HG03097 (cell line): ENCODE data around the gene UBE2R2.

ENCODE experiments used
- ATAC-seq: cut with Tn5 transposase; IDR thresholded peaks from one replicate; pipeline ENCODE4 v1.9.1; 2021; ENCODE audit not compliant: unreplicated experiment, low FRiP score

Gene UBE2R2

DNA sequence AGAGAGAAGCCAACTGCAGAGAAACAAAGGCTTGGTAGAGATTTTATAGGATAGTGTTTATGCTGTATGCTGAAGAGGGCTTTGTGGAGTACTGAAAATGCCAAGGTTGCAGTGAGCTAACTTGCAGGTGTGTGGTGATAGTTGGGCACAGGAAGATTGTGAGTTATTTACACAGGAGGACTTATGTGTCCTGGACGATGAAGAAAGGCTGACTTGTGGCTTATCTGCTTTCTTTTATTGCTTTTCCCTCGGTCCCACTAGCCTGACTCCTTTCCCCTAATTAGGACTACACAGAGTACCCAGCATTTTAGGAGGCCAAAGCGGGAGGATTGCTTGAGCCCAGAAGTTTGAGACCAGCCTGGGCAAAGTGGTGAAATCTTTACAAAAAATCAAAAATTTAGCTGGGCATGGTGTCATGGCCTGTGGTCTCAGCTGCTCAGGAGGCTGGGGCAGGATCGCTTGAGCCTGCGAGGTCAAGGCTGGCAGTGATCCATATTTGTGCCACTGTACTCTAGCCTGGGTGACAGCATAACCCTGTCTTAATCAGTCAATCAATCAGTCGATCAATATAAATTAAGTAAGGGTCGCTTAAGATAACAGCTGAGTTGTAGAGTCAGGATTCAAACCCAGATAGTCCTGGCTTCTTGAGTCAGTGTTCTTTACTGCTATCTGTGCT lies 61.9 kb downstream of the UBE2R2 start:
- ATAC-seq: no peak

DNA sequence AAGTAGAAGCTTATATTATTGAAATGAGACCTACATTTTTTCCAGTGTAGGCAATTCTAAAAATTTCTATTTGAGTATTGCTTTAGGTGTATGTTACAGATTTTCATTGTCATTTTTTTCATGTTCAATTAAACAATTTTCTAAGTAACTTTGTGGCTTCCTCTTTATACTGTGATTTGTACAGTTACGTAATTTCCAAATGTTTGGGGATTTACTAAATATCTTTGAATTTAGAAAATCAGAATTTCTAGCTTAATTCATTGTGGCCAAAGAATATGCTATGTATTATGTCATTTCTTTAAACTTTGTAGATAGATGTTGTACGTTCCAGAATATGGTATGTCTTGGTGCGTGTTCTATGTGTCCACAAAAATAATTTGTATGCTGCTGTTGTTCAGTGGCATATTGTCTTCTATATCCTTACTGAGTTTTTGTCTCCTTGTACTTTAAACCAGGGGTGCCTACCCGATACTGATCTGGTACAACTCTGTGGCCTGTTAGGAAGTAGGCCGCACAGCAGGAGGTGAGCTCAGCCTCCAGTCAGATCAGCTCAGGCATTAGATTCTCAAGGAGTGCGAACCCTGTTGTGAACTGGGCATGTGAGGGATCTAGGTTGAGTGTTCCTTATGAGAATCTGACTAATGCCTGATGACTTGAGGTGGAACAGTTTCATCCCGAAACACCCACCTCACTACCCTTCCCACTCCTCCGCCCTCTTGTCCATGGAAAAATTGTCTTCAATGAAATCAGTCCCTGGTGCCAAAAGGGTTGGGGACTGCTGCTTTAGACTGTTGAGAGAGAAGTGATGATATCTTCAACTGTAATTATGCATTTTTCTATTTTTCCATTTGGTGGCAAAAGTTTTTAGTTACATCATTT lies 63.5 kb downstream of the UBE2R2 start:
- ATAC-seq: no peak

DNA sequence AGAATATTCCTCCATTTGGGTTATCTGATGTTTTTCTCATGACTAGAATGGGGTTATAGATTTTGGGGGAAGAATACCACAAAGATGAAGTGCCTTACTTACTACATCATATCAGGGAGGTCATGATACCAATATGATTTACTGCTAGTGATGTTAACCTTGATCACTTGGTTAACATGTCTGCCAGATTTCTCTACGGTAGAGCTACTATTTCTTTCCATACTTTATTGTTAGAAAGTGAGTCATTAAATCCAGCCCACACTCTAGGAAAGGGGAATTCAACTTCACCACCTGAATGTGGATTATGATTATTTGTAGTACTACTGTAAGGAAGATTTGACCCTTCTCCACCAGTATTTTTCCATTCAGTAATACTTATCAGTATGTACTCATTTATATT lies 64.7 kb downstream of the UBE2R2 start:
- no peak for ATAC-seq

DNA sequence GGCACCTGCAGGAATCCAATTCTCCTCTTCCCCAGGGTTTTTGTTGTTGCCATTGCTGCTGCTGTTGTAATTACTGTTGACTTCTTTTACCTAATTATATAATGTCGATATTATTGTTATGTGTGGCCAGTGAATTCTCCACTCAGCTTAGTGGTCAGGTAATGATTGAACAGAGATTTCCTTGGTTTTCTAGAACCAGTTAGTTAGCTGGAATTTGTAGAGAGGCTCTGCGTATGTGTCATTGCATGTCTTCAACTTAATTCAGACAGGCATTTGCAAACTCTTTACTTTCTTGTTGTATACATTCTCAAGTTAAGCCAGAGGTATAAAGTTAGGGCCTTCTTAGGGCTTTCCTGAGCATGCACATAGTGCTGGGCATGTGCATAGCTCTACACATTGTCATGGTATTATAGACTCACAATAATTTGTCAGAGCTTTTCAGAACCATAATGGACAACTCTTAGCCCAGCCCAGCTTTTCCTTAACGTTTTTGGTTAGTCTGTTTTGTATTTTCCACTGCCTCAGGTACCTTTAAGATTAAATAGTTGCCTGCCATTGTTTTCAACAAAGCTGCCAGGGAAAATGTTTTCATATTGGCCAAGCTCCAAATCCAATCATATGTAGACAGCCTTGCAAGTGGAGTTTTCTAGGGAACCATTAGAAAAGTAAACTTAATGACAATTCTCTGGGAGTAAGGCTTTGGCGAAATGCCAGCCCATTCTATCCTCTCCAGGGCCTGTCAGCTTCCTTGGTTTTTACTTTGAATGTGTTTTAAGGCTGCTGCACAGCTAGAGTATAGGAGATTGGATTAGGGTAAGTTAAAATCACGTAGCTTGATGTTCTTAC lies 68.1 kb downstream of the UBE2R2 start:
- ATAC-seq: no peak

DNA sequence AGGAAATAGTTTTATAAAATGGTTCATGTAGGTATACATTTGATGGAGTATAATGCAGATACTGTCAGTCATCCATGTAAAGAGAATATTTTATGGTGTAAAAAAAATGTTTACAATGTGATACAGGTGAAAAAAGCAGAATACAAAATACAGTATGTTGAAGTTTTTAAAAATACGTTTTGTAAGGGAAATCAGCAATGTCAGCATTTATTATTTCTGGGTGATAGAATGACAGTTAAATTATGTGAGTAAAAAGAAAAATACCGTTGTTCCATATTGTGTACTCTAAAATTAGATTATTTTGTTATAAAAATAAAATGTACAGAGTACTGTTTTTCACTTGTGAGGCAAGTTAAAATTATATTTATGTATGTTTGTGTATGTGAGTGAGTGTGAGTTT lies 69.0 kb downstream of the UBE2R2 start:
- ATAC-seq: no peak

DNA sequence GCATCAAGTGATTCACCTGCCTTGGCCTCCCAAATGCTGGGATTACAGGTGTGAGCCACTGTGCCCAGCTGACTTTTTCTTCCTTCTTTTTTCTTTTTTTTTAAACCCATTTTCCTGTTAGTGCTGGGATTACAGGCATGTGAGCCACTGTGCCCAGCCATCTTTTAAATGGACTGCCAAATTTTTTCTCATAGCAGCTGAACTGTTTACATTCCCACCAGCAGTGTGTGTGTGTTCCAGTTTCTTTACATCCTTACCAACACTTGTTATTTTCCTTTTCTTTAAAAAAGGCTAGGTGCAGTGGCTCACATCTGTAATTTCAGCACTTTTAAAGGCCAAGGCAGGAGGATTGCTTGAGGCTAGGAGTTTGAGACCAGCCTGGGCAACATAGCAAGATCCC lies 76.9 kb downstream of the UBE2R2 start:
- ATAC-seq: no peak

DNA sequence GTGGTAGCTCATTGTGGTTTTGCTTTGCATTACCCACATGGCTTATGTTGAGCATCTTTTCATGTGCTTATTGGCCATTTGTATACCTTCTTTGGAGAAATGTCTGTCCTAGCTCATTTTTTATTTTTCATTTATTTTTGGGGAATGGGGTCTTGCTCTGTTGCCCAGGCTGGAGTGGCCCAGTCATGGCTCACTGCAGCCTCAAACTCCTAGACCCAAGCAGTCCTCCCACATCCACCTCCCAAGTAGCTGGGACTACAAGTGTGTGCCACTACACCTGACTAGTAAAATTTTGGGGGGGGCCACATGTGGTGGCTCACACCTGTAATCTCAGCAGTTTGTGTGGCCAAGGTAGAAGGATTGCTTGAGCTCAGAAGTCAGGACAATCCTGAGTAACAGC lies 77.4 kb downstream of the UBE2R2 start:
- no peak for ATAC-seq

DNA sequence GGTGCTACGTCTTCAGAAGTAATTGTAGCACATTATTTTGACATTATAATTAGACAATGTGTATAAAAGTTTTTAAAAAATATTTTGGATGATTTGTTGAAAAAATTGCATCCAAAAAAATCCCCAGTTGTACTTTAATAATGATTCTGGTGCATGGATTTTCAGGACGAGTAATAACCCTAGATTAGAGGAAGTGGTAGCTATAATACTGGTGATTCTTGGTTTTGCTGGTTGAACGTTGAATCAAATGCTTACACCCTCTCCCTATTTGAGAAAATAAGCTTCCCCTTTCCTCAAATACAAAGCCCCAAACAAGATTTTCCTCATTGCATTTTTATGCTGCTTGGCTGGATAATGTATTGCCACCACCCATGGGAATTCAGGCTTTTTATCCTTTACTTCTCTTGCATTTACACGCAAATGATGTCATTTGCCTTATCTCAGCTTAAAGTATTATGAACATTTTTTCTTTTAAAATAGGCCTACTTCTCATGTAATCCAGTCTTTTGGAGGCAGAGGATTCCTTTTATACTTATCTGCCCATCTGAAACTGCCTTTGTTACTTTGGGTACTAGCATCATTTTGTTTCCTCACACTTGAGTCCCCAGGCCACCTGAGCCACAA lies 86.3 kb downstream of the UBE2R2 start:
- no peak for ATAC-seq

DNA sequence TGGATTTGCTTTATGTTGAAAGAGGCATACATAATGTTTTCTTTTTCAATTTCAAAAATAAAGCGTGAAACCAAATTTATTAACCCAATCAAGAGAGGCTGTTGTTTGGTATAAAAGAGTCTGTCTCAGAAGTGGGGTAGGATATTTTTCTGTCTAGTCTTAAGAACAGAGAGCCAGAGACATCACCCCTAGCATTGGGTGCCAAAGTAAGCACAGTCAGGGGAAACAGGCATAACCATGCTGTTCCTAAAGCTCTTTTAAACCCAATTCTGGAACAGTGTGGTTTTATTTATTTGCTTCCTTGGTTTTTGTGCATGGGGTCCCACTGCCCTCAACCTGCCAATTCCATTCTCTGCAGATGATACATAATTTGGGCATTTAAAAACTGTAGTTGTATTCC lies 88.2 kb downstream of the UBE2R2 start:
- ATAC-seq: no peak

DNA sequence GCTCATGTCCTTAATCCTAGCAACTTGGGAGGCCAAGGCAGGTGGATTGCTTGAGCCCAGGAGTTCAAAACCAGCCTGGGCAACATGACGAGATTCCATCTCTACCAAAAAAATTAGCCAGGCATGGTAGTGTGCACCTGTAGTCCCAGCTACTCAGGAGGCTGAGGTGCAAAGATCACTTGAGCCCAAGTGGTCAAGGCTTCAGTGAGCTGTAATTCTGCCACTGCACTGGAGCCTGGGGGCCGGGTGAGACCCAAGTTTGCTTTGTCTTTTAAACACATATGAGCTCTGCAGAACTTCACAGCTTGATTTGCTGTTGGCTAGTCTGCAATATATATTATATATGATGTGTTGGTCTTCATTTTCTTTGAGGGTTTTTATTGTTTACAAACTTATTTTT lies 89.8 kb downstream of the UBE2R2 start:
- ATAC-seq: no peak

DNA sequence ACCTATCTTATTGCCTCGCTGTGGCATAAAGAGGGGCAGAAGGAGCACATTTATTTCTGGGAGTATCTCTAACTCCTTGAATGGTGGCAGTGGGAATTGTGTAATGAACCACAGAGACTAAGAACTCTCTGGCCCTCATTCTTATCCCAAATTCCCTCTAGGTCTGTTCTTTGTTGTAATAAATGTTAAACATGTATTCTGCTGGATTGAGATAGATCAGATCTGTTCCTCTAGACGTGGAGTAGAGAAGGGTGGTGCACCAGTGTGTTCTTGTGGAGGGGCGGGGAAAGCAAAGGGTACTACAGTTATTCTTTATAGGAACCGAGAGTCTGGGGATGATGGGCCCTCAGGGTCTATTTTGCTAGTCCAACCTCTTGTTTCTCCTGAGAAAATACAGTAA lies 90.4 kb downstream of the UBE2R2 start:
- ATAC-seq: no peak

DNA sequence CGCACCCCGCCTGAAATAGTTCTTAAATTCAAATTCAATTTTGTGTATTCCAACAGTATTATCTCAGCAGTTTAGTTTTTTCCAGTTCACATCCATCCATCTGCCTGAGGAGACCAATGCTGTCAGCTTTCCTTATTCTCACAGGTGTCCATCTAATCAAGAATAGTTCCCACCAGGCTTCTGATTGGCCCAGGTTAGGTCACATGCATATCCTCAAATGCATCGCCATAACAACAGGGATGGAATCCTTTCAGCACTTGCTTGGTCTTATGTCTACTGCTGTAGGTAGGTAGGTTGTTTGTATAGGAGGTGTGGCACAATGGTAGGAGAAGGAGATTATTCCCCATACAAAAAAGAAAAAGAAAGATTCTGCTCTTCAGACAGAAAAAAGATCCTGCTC lies 91.2 kb downstream of the UBE2R2 start:
- ATAC-seq: no peak

DNA sequence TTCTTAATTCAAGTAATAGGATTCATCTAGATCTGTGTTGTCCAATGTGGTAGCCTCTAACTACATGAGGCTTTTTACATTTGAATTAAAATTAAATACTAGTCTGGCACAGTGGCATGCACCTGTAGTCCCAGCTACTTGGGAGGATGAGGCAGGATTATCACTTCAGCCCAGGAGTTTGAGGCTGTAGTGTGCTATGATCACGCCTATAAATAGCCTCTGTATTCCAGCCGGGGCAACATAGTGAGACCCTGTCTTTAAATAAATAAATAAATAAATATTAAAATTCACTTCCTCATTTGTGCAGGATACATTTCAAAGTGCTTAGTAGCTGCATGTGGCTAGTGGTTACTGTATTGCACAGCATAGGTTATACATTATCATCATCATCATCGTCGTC lies 91.8 kb downstream of the UBE2R2 start:
- no peak for ATAC-seq

DNA sequence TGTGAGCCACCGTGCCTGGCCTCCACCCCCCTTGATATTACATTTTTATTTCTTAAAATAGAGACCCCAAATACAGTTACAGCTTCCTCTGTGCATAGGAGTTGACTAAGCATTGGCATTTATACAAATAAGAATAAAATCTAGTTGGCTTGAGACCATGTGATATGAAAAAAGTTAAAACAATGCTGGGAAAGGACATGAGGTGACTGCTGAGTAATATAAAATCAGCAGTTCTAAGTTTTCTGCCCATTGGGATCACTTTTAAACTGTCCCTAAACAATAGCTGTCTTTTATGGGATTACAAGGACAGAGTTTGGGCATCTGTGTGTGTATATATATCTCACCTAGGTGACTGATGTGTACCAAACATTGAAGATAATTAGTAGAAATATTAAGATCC lies 96.6 kb downstream of the UBE2R2 start:
- ATAC-seq: no peak

DNA sequence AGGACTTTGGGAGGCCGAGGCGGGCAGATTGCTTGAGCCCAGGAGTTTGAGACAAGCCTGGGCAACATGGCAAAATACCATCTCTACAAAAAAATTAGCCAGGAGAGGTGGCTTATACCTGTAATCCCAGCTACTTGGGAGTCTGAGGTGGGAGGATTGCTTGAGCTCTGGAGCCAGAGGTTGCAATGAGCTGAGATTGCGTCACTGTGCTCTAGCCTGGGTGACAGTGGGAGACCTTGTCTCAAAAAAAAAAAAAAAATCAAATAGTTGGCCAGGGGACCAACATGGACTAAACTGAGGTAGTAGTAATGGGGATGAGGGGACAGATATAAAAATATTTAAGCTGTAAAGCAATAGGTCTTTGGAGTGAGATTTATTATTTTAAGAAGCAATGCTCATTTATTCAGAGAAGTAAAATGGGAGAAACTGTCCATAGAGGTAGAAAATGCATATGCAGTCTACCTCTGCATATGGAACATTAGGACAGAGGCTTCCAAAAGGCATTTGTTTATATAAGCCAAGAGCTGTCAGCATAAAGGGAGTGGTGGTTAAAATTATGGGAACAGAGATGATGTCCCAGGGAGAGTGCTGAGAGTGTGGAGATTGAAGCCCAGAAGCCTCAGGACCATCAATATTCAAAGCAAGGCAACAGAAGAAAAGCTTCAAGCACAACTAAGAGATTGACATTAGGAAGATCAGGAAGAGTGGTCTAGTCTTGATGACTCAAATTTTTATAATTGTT lies 98.1 kb downstream of the UBE2R2 start:
- ATAC-seq: no peak

DNA sequence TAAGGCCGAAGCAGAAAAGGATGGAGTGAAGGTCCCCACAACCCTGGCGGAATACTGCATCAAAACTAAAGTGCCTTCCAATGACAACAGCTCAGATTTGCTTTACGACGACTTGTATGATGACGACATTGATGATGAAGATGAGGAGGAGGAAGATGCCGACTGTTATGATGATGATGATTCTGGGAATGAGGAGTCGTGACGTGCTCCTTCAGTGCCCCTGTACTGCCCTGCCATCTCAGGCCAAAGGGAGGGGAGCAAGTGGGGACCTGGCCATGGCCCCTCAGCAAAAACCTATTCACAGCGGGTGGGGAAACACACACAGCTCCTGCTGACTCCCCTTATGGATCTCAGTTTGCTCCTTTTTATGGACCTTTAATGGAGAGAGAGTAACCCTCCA lies 100.1 kb downstream of the UBE2R2 start:
- no peak for ATAC-seq

DNA sequence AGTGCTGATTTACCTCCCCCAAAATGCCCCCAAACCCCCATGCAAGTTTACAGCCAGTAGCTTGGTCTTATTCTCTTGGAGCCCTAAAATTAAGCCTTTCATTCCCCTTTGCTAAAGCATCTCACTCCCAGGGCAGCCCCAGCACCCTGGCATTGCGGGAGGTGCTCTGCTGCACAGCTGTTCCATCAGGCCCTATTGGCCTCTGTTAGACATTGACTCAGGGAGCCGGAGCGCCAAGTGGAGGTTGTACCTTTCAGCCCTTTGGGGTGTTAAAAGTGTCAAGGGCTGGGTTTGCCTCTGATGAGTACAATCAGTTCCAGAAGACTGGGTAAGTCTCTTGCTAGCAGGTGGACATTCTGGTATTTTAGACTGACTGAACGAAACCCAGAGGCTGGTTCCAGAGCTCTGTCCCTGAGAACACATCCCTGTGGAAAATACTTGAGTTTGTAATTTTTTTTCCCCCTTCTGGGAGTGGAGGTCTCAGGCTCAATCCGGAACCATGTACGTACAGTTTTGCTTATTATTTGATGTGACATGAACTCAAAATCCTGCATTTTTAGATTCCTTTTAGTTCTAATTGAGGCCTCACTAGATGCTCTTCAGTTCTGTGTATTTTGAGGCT lies 102.4 kb downstream of the UBE2R2 start:
- ATAC-seq: no peak

DNA sequence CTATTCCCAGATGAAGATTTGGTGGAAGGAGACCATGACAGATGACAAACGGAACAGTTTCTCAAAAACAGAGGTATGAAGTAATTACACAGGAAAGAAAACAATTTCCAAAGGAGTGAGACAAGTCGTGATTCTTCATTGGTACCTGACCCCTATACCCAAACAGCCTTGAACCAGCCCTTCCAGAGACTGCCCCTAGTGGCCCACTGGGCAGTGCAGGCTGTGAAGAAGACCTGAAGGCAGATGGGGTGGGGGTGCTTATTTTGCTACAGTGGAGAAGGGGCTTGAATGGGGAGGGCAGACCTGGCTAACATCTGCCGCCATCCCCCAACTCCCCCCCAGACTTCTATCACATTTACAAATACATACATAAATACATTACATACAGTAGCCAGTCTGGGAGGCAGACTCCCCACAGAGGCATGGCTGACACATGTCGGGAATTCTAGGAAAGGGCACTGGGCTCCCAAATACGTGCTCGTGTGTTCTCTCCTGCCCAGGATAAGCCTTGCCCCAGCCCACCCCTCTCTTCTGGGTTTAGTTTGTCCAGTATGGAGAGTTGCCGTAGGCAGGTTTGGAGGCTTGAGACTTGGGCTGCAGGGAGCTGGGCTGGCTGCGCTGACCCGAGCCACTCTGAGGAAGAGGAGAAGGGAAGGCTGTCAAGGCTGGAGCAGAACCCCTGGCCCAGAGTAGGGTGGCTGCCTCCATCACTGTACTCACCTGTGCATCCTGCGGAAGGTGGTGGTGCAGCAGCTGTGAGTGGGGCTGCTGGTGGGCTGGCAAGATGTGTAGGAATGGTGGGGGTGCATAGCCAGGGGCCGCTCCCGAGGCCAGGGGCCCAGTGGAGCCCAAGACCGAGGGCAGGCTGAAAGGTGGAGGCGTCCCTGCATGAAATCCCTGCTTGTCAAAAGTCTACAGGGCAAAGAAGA lies 105.3 kb downstream of the UBE2R2 start:
- no peak for ATAC-seq

DNA sequence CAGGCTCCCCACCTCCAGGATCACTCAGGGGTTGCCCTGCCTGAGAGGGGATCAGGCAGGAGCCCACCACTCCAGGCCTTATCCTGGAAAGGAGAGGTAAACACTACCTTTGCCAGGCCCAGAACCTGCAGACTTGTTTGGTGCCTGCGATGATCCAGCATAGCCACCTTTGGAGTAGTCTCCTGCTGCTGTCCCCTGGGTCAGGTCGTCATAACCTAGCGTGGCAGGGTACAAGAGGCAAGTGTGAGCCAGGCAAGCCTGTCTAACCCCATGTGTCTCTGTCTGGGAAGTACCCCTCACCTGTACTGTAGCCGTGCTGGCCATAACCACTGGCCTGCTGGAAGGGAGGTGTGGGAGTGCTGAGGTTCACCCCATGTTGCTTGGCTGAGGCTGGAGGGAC lies 106.1 kb downstream of the UBE2R2 start:
- ATAC-seq: no peak
